GM12878 (cell line): ENCODE measurements around the gene AGRN. TPM values are rescaled to one million over a fixed set of nuclear protein-coding genes. Genes with fewer than 3 reads are reported as not detected.

Experiments used
- ATAC-seq: fragments of 200-7000 bp; cut with Tn5 transposase; 3 replicates; pipeline ENCODE4 v1.9.1; 2020; ENCODE audit warnings: mild to moderate bottlenecking, moderate library complexity
- BruUV-seq: library from RNA; stranded (reverse); fragments of 400-500 nt; replicated peaks from 2 replicates; lab custom pipeline; 2021; lab: Mats Ljungman, UMichigan
- CTCF ChIA-PET: fragments of 300-600 bp; sonication (Branson Sonifier 250); formaldehyde crosslinking; extraction: SDS; loops from one replicate; lab custom pipeline; 2021; ENCODE audit warnings: inconsistent platforms; lab: Yijun Ruan, JAX
- POLR2A ChIA-PET: fragments of 350-600 bp; formaldehyde crosslinking; extraction: SDS; loops from one replicate; lab custom pipeline; 2021; ENCODE audit warnings: inconsistent platforms; lab: Charles Lee
- RAD21 ChIA-PET: fragments of 300-600 bp; sonication (Branson Sonifier 250); formaldehyde crosslinking; loops from one replicate; lab custom pipeline; 2023; ENCODE audit warnings: antibody characterized with exemption; ENCODE audit not compliant: unreplicated experiment; lab: Charles Lee
- SMC1A ChIA-PET: fragments of 300-600 bp; sonication (Branson Sonifier 250); formaldehyde crosslinking; loops from one replicate; lab custom pipeline; 2023; ENCODE audit not compliant: unreplicated experiment, uncharacterized antibody; lab: Charles Lee
- DNase-seq: peaks from one replicate; pipeline ENCODE4 v3.0.0-alpha.2; 2011; ENCODE audit warnings: low read depth, low spot score
- FAIRE-seq: peaks from 3 replicates; lab custom pipeline; 2011; peaks lifted over from hg19 to GRCh38; lab: Jason Lieb, UNC
- H2AFZ ChIP-seq: 2 replicates; pipeline ENCODE4 v1.6.0; 2011; ENCODE audit warnings: low read depth, low read length, control low read depth; ENCODE audit not compliant: control insufficient read depth
- H3K27ac ChIP-seq: 2 replicates; pipeline ENCODE4 v1.5.1; 2011; ENCODE audit warnings: control low read depth; ENCODE audit not compliant: control insufficient read depth, insufficient read depth
- H3K27me3 ChIP-seq, 2 experiments: replicated peaks in 1 of 2; 2 replicates each; pipeline versions ENCODE4 v1.6.0 to v1.6.1; 2011; ENCODE audit warnings: low read length in 1 of 2; ENCODE audit not compliant: control insufficient read depth in 2 of 2, insufficient read depth in 2 of 2
- H3K36me3 ChIP-seq, 2 experiments: 2 replicates each; pipeline ENCODE4 v1.5.1; 2011; ENCODE audit warnings: low read length in 1 of 2; ENCODE audit not compliant: control insufficient read depth in 2 of 2, insufficient read depth in 2 of 2
- H3K4me1 ChIP-seq: 2 replicates; pipeline ENCODE4 v1.6.1; 2011; ENCODE audit warnings: mild to moderate bottlenecking, low read length, moderate library complexity, mixed read lengths; ENCODE audit not compliant: control insufficient read depth, insufficient read depth
- H3K4me2 ChIP-seq: 2 replicates; pipeline ENCODE4 v1.6.0; 2011; ENCODE audit warnings: control low read depth; ENCODE audit not compliant: control insufficient read depth, insufficient read depth
- H3K4me3 ChIP-seq: fragments of 200-600 bp; sonication (generic); 2 replicates; pipeline ENCODE4 v1.5.1; 2016
- H3K79me2 ChIP-seq: 2 replicates; pipeline ENCODE4 v1.6.0; 2011; ENCODE audit warnings: low read length; ENCODE audit not compliant: control insufficient read depth, insufficient read depth
- H3K9ac ChIP-seq: 2 replicates; pipeline ENCODE4 v1.8.0; 2011; ENCODE audit warnings: low read length, control low read depth, mixed read lengths; ENCODE audit not compliant: control insufficient read depth, insufficient read depth
- H3K9me3 ChIP-seq: replicated peaks from 3 replicates; pipeline ENCODE4 v1.5.1; 2011; ENCODE audit warnings: mild to moderate bottlenecking, low read length; ENCODE audit not compliant: control insufficient read depth, insufficient read depth
- H4K20me1 ChIP-seq: 2 replicates; pipeline ENCODE4 v1.6.0; 2011; ENCODE audit not compliant: control insufficient read depth, insufficient read depth
- BHLHE40 ChIP-seq, 2 experiments: fragments of 450-650 bp in 1 of 2; IDR thresholded peaks; 2 replicates each; pipeline ENCODE4 v1.6.1; 2011 to 2017; ENCODE audit warnings: low read depth in 2 of 2, borderline replicate concordance in 1 of 2, improper control_type of control experiment in 1 of 2, low read length in 1 of 2, mild to moderate bottlenecking in 1 of 2
- CBFB ChIP-seq: IDR thresholded peaks from 2 replicates; pipeline ENCODE4 v1.6.1; 2016; ENCODE audit warnings: antibody characterized with exemption, low read depth
- CUX1 ChIP-seq: IDR thresholded peaks from 2 replicates; pipeline ENCODE4 v1.6.1; 2012; ENCODE audit warnings: improper control_type of control experiment, low read depth, low read length; ENCODE audit not compliant: insufficient replicate concordance
- HCFC1 ChIP-seq: fragments of 150-350 bp; IDR thresholded peaks from 2 replicates; pipeline ENCODE4 v1.6.1; 2014; ENCODE audit warnings: low read length
- MXI1 ChIP-seq: fragments of 150-350 bp; IDR thresholded peaks from 2 replicates; pipeline ENCODE4 v1.6.1; 2011; ENCODE audit warnings: low read depth, mild to moderate bottlenecking, inconsistent platforms, low read length, improper control_type of control experiment
- TAF1 ChIP-seq: IDR thresholded peaks from 2 replicates; pipeline ENCODE4 v1.6.1; 2011; ENCODE audit warnings: mild to moderate bottlenecking, low read depth, low read length, borderline replicate concordance
- ZZZ3 ChIP-seq: IDR thresholded peaks from 2 replicates; pipeline ENCODE4 v1.6.1; 2011; ENCODE audit warnings: low read depth; ENCODE audit not compliant: control insufficient read depth, insufficient read length
- WGBS: methylation state at CpG from one replicate; pipeline ENCODE4 v1.1.6; 2016; ENCODE audit warnings: low lambda C conversion rate; ENCODE audit not compliant: insufficient replicate concordance, insufficient coverage; ENCODE audit errors: missing lambda C conversion rate; 5-methylcytosine and 5-hydroxymethylcytosine counted together
- in situ Hi-C: fragments of 300-500 bp; cut with MboI; formaldehyde crosslinking; loops from 9 replicates; pipeline ENCODE4 v1.14.3; 2018; ENCODE audit warnings: mixed read lengths
- intact Hi-C: fragments of 100-400 bp; cut with micrococcal nuclease; formaldehyde crosslinking; loops from one replicate; pipeline ENCODE4 v1.14.2; 2022; ENCODE audit not compliant: unreplicated experiment
- polyA plus RNA-seq, 11 experiments: library from polyadenylated mRNA; depleted of rRNA in 4 of 11; unstranded in 6 of 11; stranded (reverse) in 5 of 11; fragments of >200 nt; fragmentation: Nextera tagmentation in 4 of 11; fragmentation: Illumina TruSeq in 1 of 11; extraction: Ambion mirVana in 4 of 11; extraction: Trizol in 1 of 11; gene quantifications; 1 replicate in 1 of 11; 2 replicates in 10 of 11; pipeline versions ENCODE4 v1.2.1 to v1.2.3, GENCODE V29; 2011 to 2016; ENCODE audit warnings: inconsistent platforms in 2 of 11, missing spikeins in 2 of 11, low read depth in 1 of 11
- total RNA-seq, 4 experiments: library from RNA; depleted of rRNA in 3 of 4; stranded (reverse); fragments of >200 nt in 3 of 4; fragmentation: Illumina TruSeq in 1 of 4; extraction: Trizol in 1 of 4; gene quantifications; 2 replicates each; pipeline versions ENCODE4 v1.2.1 to v1.2.3, GENCODE V29; 2013 to 2021

The AGRN gene
- total and polyA plus RNA-seq, 10 of the 15 experiments (the other 5 are each of a cell fraction or from before 2014, with no cell fraction given) = 0.02 to 41.8 (median 4.1) TPM

GRCh38 chr1:1090424-1091343, 70.8 kb downstream of the AGRN start:
- intact Hi-C loops = no loop called here

More at GRCh38 chr1:1090424-1091343, 70.8 kb downstream of the AGRN start:
- Histone ChIP-seq H3K4me2 (no peak overlapping the region), H2AFZ (no peak overlapping the region), H3K79me2 (no peaks in the 10 kb centered on the region), H3K4me1 (peaks cover 7% of the 10 kb centered on the region; the same call in 1 of the 2 replicates), H3K9ac (no peak overlapping the region), H3K9me3 (no peaks in the 10 kb centered on the region), H3K27me3 (no peaks in the 10 kb centered on the region), H3K27ac (no peak overlapping the region), H3K36me3 (no peaks in the 10 kb centered on the region), H4K20me1 (no peaks in the 10 kb centered on the region), H3K4me3 (no peak overlapping the region)
- DNase-seq (no peak), FAIRE-seq (no peak), ATAC-seq (no peak)
- ChIA-PET RAD21 (no interaction called here), CTCF (no interaction called here), POLR2A (no interaction called here), SMC1A (no interaction called here)
- in situ Hi-C loops = no loop called here
- BruUV-seq = no TSS peak
- WGBS = 94% methylated on average over 41 of the region's 45 CpGs
- no peak for TF ChIP-seq ZZZ3
- no peak for TF ChIP-seq BHLHE40 (IDR thresholded peaks at IDR 0.05; ENCODE audit: borderline replicate concordance in 1 of 2, low read depth in 2 of 2, low read length in 1 of 2)
- no peak for TF ChIP-seq CBFB
- no peak for TF ChIP-seq CUX1
- no peak for TF ChIP-seq TAF1
- TF ChIP-seq MXI1 = no peak
- no peak for TF ChIP-seq HCFC1
